ENCODE measurements around the gene UBE2D4.

GRCh38 chr7:43876976-43877745 lies 49.1 kb upstream of the UBE2D4 start:
- TF ChIP-seq YY1 (IDR thresholded peaks at IDR 0.05; ENCODE audit: insufficient read depth, insufficient read length) = no peak
- no peak for TF ChIP-seq SUZ12 (IDR thresholded peaks at IDR 0.05; ENCODE audit: extremely low read depth, insufficient read depth, insufficient read length)

Data from NT2/D1 (cell line).